Adrenal gland (tissue), 19 donors: ENCODE results near the gene LRRIQ4. TPM values are rescaled to one million over a fixed set of nuclear protein-coding genes. Genes with fewer than 3 reads are reported as not detected.

Source experiments
- DNase-seq, 7 donors: peaks; one replicate each; pipeline ENCODE4 v3.0.0-alpha.2; 2019 to 2020
- H3K27ac ChIP-seq, 5 donors: fragments of 200-600 bp; sonication (generic) in 4 of 5; 1 replicate in 3 of 5; 2 replicates in 2 of 5; pipeline versions ENCODE4 v1.5.1 to v1.8.0; 2016 to 2020; ENCODE audit warnings: mild to moderate bottlenecking in 1 of 5
- H3K27me3 ChIP-seq: fragments of 200-600 bp; 2 replicates; pipeline ENCODE4 v1.8.0; 2021
- H3K36me3 ChIP-seq, 2 donors: fragments of 200-600 bp; replicated peaks in 1 of 2; 1 replicate in 1 of 2; 2 replicates in 1 of 2; pipeline versions ENCODE4 v1.5.1 to v1.8.0; 2018 to 2022
- H3K4me1 ChIP-seq, 2 donors: fragments of 200-600 bp; replicated peaks in 1 of 2; 1 replicate in 1 of 2; 2 replicates in 1 of 2; pipeline versions ENCODE4 v1.5.1 to v1.8.0; 2018 to 2021
- H3K4me3 ChIP-seq, 4 donors: fragments of 200-600 bp; sonication (generic) in 3 of 4; one replicate each; pipeline ENCODE4 v1.5.1; 2016 to 2018
- H3K9me3 ChIP-seq, 3 donors: fragments of 200-600 bp; sonication (generic) in 1 of 3; replicated peaks in 1 of 3; 1 replicate in 2 of 3; 2 replicates in 1 of 3; pipeline versions ENCODE4 v1.5.1 to v1.8.0; 2016 to 2021
- CTCF ChIP-seq, 6 experiments: fragments of 450-650 bp in 4 of 6; fragments of 200-600 bp in 2 of 6; sonication (generic) in 1 of 6; IDR thresholded peaks; 1 replicate in 5 of 6; 2 replicates in 1 of 6; pipeline versions ENCODE4 v1.5.1 to v1.8.0; 2016 to 2021; ENCODE audit warnings: antibody characterized with exemption in 6 of 6, mild to moderate bottlenecking in 2 of 6, moderate library complexity in 1 of 6
- POLR2A ChIP-seq, 2 donors: fragments of 450-650 bp; IDR thresholded peaks; one replicate each; pipeline ENCODE4 v1.6.1; 2017; ENCODE audit warnings: antibody characterized with exemption in 2 of 2, mild to moderate bottlenecking in 2 of 2, moderate library complexity in 1 of 2
- WGBS, 4 donors: extraction: QIAGEN DNeasy Blood & Tissue Kit in 2 of 4; methylation state at CpG; one replicate each; pipeline versions ENCODE4 v1.1.5 to v1.1.7; 2013 to 2017; 5-methylcytosine and 5-hydroxymethylcytosine counted together
- intact Hi-C, 2 donors: fragments of 100-400 bp; cut with DNase I; formaldehyde crosslinking; loops; one replicate each; pipeline versions ENCODE4 v1.14.1 to v1.15.0; 2022 to 2023
- long read RNA-seq, 10 donors: library from polyadenylated mRNA in 3 of 10; unstranded in 2 of 10; stranded (forward) in 1 of 10; transcript quantifications; one replicate each; pipeline ENCODE4 v2.0.0 and lab custom pipeline, GENCODE V29; 2021 to 2026
- polyA plus RNA-seq, 3 donors: library from polyadenylated mRNA; stranded (reverse); fragments of 200-250 nt in 2 of 3; fragments of 350-450 nt in 1 of 3; fragmentation: Illumina TruSeq in 1 of 3; extraction: RNeasy Lipid Tissue Mini Kit (QIAGEN cat#74804) in 1 of 3; gene quantifications; one replicate each; pipeline ENCODE4 v1.2.3, GENCODE V29; 2013 to 2014
- total RNA-seq, 9 donors: library from RNA; depleted of rRNA in 4 of 9; stranded (reverse); fragments of >200 nt in 4 of 9; fragments of 120-200 nt in 1 of 9; fragmentation: NEBNext Ultra II Directional in 1 of 9; extraction: Animal tissue kit (Norgen Biotek cat#: 25700) in 1 of 9; gene quantifications; one replicate each; pipeline versions ENCODE4 v1.1.0 to v1.2.4, GENCODE V29; 2013 to 2023
- donor health status: healthy with polysubstance abuse.
- donor health status: Bipolar disorder and iron deficiency.
- donor health status: DM: yes; HTN: yes; CAD: no.
- donor health status: DM: no; HTN: no; CAD: no.
- donor health status: DM: no; HTN: no; CAD: no.
- donor health status: DM: yes; HTN: yes; CAD: no.

LRRIQ4 gene
- total RNA-seq (under 1 TPM in 2 of 9 donors, not detected in 7; 0.11 to 0.14 TPM), polyA plus RNA-seq (under 1 TPM in 2 of 3 donors, not detected in 1; 0.13 to 0.16 TPM)
- long read RNA-seq, donor 1 = 0 reads
- long read RNA-seq, donor 2 = 0 reads
- long read RNA-seq, donor 3 = 0 reads
- long read RNA-seq, donor 4 = 0 reads
- long read RNA-seq, donor 5 = 0 reads
- long read RNA-seq, donor 6 = 0 reads
- long read RNA-seq, donor 7 = 0 reads
- long read RNA-seq, donor 8 = 0 reads
- long read RNA-seq, donor 9 = 0 reads
- long read RNA-seq, donor 10 = 0 reads

- no peaks in the 10 kb centered on the region for H3K27me3 ChIP-seq
Measured at GRCh38 chr3:169812332-169813235, at the start of gene LRRIQ4, which contains the start of gene LRRC34. LRRIQ4 (plus strand) TSS chr3:169812870; CDS start chr3:169821922, 9,052 bp downstream. LRRC34 (minus strand) TSS chr3:169812904; CDS start chr3:169812548, 356 bp downstream.

GRCh38 chr3:169764312-169764881, 48.3 kb upstream of the LRRIQ4 start:
- peak; percentile 48 to 86 (median 62) for DNase-seq

More at GRCh38 chr3:169812332-169813235, at the start of gene LRRIQ4, which contains the start of gene LRRC34:
- Histone ChIP-seq H3K4me1 (peaks cover 3 to 9% of the 10 kb centered on the region in 2 donors), H3K4me3 (peak within 1 kb of the TSS in 2 of 4 donors; percentile 41 to 59), H3K27ac (peak within 1 kb of the TSS in 3 of 5 donors; percentile 19 to 66 (median 46)), H3K36me3 (no peaks in the 10 kb centered on the region), H3K9me3 (peaks cover 0 to 5% (median 0%) of the 10 kb centered on the region in 3 donors)
- intact Hi-C loops = no loop called here
- DNase-seq = peak; percentile 57 to 91 (median 71)
- 6 to 54% (median 26%) methylated on average over 7 to 56 of the region's 56 CpGs for WGBS, 4 donors
- TF ChIP-seq POLR2A (IDR thresholded peaks at IDR 0.05) = no peak
- TF ChIP-seq CTCF (IDR thresholded peaks at IDR 0.05) = peak in 1 of 6 experiments; percentile 22

GRCh38 chr3:169764882-169765612, 47.6 kb upstream of the LRRIQ4 start, which contains the start of gene TERC:
TERC (minus strand) TSS chr3:169765060.
- Histone ChIP-seq H3K36me3 (no peaks in the 10 kb centered on the region), H3K27me3 (no peaks in the 10 kb centered on the region), H3K27ac (peak within 1 kb of the TSS; percentile 62 to 98 (median 92)), H3K4me1 (peaks cover 0 to 4% of the 10 kb centered on the region in 2 donors), H3K9me3 (no peaks in the 10 kb centered on the region), H3K4me3 (peak within 1 kb of the TSS; percentile 45 to 91 (median 50))
- intact Hi-C loops = no loop called here
- DNase-seq = peak; percentile 86 to 97 (median 90)
- TF ChIP-seq POLR2A (IDR thresholded peaks at IDR 0.05) = peak; percentile 92 to 96
- no peak for TF ChIP-seq CTCF (IDR thresholded peaks at IDR 0.05)
- 15 to 34% (median 17%) methylated on average over 17 to 42 of the region's 42 CpGs for WGBS, 4 donors

More at GRCh38 chr3:169764312-169764881, 48.3 kb upstream of the LRRIQ4 start:
- Histone ChIP-seq H3K4me1 (peaks cover 0 to 4% of the 10 kb centered on the region in 2 donors), H3K9me3 (no peaks in the 10 kb centered on the region), H3K36me3 (no peaks in the 10 kb centered on the region), H3K27ac (peak overlapping the region; percentile 62 to 98 (median 92)), H3K4me3 (peak overlapping the region; percentile 45 to 91 (median 50)), H3K27me3 (no peaks in the 10 kb centered on the region)
- intact Hi-C loops = no loop called here
- no peak for TF ChIP-seq CTCF (IDR thresholded peaks at IDR 0.05)
- TF ChIP-seq POLR2A (IDR thresholded peaks at IDR 0.05) = no peak
- WGBS, 4 donors = 4 to 25% (median 12%) methylated on average over 6 to 46 of the region's 46 CpGs
